HEK293T (cell line): ENCODE data around the gene MAP3K5.

Experiments used
- CTCF ChIA-PET: fragments of 350-600 bp; formaldehyde crosslinking; extraction: SDS; loops from one replicate; lab custom pipeline; 2021; ENCODE audit warnings: antibody characterized with exemption, inconsistent platforms; lab: Yijun Ruan, JAX
- POLR2A ChIA-PET: fragments of 350-600 bp; formaldehyde crosslinking; extraction: SDS; loops from one replicate; lab custom pipeline; 2020; ENCODE audit warnings: antibody characterized with exemption, inconsistent platforms; lab: Yijun Ruan, JAX
- DNase-seq: peaks from one replicate; pipeline ENCODE4 v3.0.0; 2012; ENCODE audit warnings: mixed read lengths; ENCODE audit errors: extremely low spot score
- ARNT ChIP-seq: fragments of 450-650 bp; IDR thresholded peaks from 2 replicates; pipeline ENCODE4 v1.6.1; 2017; ENCODE audit warnings: mild to moderate bottlenecking
- BHLHE40 ChIP-seq: fragments of 450-650 bp; IDR thresholded peaks from 2 replicates; pipeline ENCODE4 v1.6.1; 2016; ENCODE audit warnings: mild to moderate bottlenecking, moderate library complexity, borderline replicate concordance
- CTBP1 ChIP-seq: fragments of 450-650 bp; IDR thresholded peaks from 2 replicates; pipeline ENCODE4 v1.6.1; 2016; ENCODE audit warnings: borderline replicate concordance
- ELF4 ChIP-seq: fragments of 450-650 bp; IDR thresholded peaks from 2 replicates; pipeline ENCODE4 v1.6.1; 2017; ENCODE audit warnings: antibody characterized with exemption
- FOXA1 ChIP-seq: fragments of 450-650 bp; IDR thresholded peaks from 2 replicates; pipeline ENCODE4 v1.6.1; 2016; ENCODE audit warnings: mild to moderate bottlenecking
- FOXK2 ChIP-seq: fragments of 450-650 bp; IDR thresholded peaks from 2 replicates; pipeline ENCODE4 v1.6.1; 2016; ENCODE audit warnings: mild to moderate bottlenecking
- FOXM1 ChIP-seq: fragments of 450-650 bp; IDR thresholded peaks from 2 replicates; pipeline ENCODE4 v1.6.1; 2017; ENCODE audit warnings: mild to moderate bottlenecking, borderline replicate concordance
- HDGF ChIP-seq: fragments of 450-650 bp; IDR thresholded peaks from 2 replicates; pipeline ENCODE4 v1.6.1; 2017; ENCODE audit warnings: antibody characterized with exemption, borderline replicate concordance
- L3MBTL2 ChIP-seq: fragments of 450-650 bp; conservative IDR thresholded peaks from 2 replicates; pipeline ENCODE4 v1.6.1; 2016; ENCODE audit warnings: mild to moderate bottlenecking
- LEF1 ChIP-seq: fragments of 450-650 bp; IDR thresholded peaks from 2 replicates; pipeline ENCODE4 v1.6.1; 2017; ENCODE audit warnings: mild to moderate bottlenecking, borderline replicate concordance
- NFRKB ChIP-seq: fragments of 450-650 bp; IDR thresholded peaks from 2 replicates; pipeline ENCODE4 v1.6.1; 2016; ENCODE audit warnings: mild to moderate bottlenecking, moderate library complexity
- PKNOX1 ChIP-seq: fragments of 450-650 bp; IDR thresholded peaks from 2 replicates; pipeline ENCODE4 v1.6.1; 2016
- SP1 ChIP-seq: fragments of 450-650 bp; IDR thresholded peaks from 2 replicates; pipeline ENCODE4 v1.6.1; 2017
- SUZ12 ChIP-seq: fragments of 450-650 bp; IDR thresholded peaks from 2 replicates; pipeline ENCODE4 v1.6.1; 2016; ENCODE audit warnings: mild to moderate bottlenecking
- TARDBP ChIP-seq: fragments of 450-650 bp; IDR thresholded peaks from 2 replicates; pipeline ENCODE4 v1.6.1; 2016
- ZNF384 ChIP-seq: fragments of 450-650 bp; IDR thresholded peaks from 2 replicates; pipeline ENCODE4 v1.6.1; 2016

The MAP3K5 gene

GRCh38 chr6:136566851-136567250 lies 225.4 kb downstream of the MAP3K5 start:
- ChIA-PET POLR2A (interaction anchor here (1.1 kb wide), 1 partner anchor 277 kb away, joined by 4 read pairs; the partner anchor contains the start of gene BCLAF1), CTCF (interaction anchor here (1.0 kb wide), 1 partner anchor 20 kb away, joined by 3 read pairs; no protein-coding TSS in a partner anchor)
- no peak for TF ChIP-seq CTBP1
- no peak for DNase-seq

GRCh38 chr6:136566007-136566487 lies 226.2 kb downstream of the MAP3K5 start:
- ChIA-PET CTCF (no interaction called here), POLR2A (interaction anchor here (1.1 kb wide), 1 partner anchor 276 kb away, joined by 4 read pairs; the partner anchor contains the start of gene BCLAF1)
- no peak for DNase-seq
- TF ChIP-seq FOXA1 (no peak), BHLHE40 (no peak), L3MBTL2 (no peak), PKNOX1 (no peak), ARNT (no peak), CTBP1 (no peak), TARDBP (no peak), NFRKB (no peak), FOXK2 (no peak), ZNF384 (no peak), SUZ12 (no peak), HDGF (no peak)

- ChIA-PET POLR2A (no interaction called here), CTCF (interaction anchor here (1.8 kb wide), 1 partner anchor 13 kb away, joined by 5 read pairs; no protein-coding TSS in a partner anchor)
- DNase-seq = no peak
- no peak for TF ChIP-seq TARDBP
- TF ChIP-seq NFRKB = no peak
- TF ChIP-seq CTBP1 = no peak
- TF ChIP-seq LEF1 = no peak
- no peak for TF ChIP-seq SP1
- TF ChIP-seq HDGF = no peak
These were observed 228.1 kb downstream of the MAP3K5 start for GRCh38 chr6:136564180-136564579.

- POLR2A ChIA-PET = no interaction called here
- TF ChIP-seq L3MBTL2 (no peak), BHLHE40 (no peak), ARNT (no peak), ZNF384 (no peak), FOXM1 (no peak), CTBP1 (no peak), ELF4 (no peak), NFRKB (no peak), SP1 (no peak), HDGF (no peak), SUZ12 (no peak), FOXA1 (no peak), TARDBP (no peak), PKNOX1 (no peak), FOXK2 (no peak), LEF1 (no peak)
- DNase-seq = no peak
- CTCF ChIA-PET = interaction anchor here (0.7 to 1.8 kb wide), 2 partner anchors 12 to 39 kb away, joined by 3 to 5 read pairs; no protein-coding TSS in a partner anchor
These were observed 228.7 kb downstream of the MAP3K5 start for GRCh38 chr6:136563386-136564152.

- CTCF ChIA-PET = interaction anchor here (1.0 kb wide), 1 partner anchor 12 kb away, joined by 4 read pairs; no protein-coding TSS in a partner anchor
- POLR2A ChIA-PET = no interaction called here
- TF ChIP-seq NFRKB (no peak), TARDBP (no peak), BHLHE40 (no peak), FOXK2 (no peak), ZNF384 (no peak), ELF4 (no peak), CTBP1 (no peak), FOXM1 (no peak), L3MBTL2 (no peak), PKNOX1 (no peak), FOXA1 (no peak), LEF1 (no peak), ARNT (no peak), HDGF (no peak), SUZ12 (no peak), SP1 (no peak)
- DNase-seq = no peak
These were observed 230.1 kb downstream of the MAP3K5 start for GRCh38 chr6:136562211-136562610.

- no peak for DNase-seq
- TF ChIP-seq NFRKB = no peak
- no peak for TF ChIP-seq SP1
- no peak for TF ChIP-seq FOXA1
- no peak for TF ChIP-seq FOXK2
- no peak for TF ChIP-seq TARDBP
- no peak for TF ChIP-seq CTBP1
- TF ChIP-seq SUZ12 = no peak
- TF ChIP-seq BHLHE40 = no peak
- no peak for TF ChIP-seq LEF1
- no peak for TF ChIP-seq ZNF384
- no peak for TF ChIP-seq PKNOX1
- no peak for TF ChIP-seq L3MBTL2
- CTCF ChIA-PET = no interaction called here
- POLR2A ChIA-PET = interaction anchor here (1.0 kb wide), 1 partner anchor 263 kb away, joined by 4 read pairs; the partner anchor contains the start of gene BCLAF1
These were observed 239.0 kb downstream of the MAP3K5 start for GRCh38 chr6:136553166-136553787.
